Retina (tissue), 1 donor: ENCODE data around the gene TTC24.
"Not testable (repeated sequence)": the region's sequence is repeated elsewhere in the genome, so short reads cannot be mapped to it uniquely, and the experiment has no call there.

ENCODE experiments used
- DNase-seq: peaks from one replicate; pipeline ENCODE4 v3.0.0-alpha.2; 2016

TTC24 gene

GRCh38 chr1:156589546-156589945, 10.0 kb downstream of the TTC24 start:
- no peak for DNase-seq

GRCh38 chr1:156590326-156591180, 11.0 kb downstream of the TTC24 start:
- DNase-seq = no peak

GRCh38 chr1:156591181-156591431, 11.6 kb downstream of the TTC24 start:
- DNase-seq = no peak

- peak; percentile 84 for DNase-seq
Measured at GRCh38 chr1:156591432-156592157, 12.1 kb downstream of the TTC24 start, which contains the start of gene NAXE. NAXE (plus strand) TSS chr1:156591776; CDS start chr1:156591805, 29 bp downstream.

- no peak for DNase-seq
Measured at GRCh38 chr1:156592158-156592909, 12.8 kb downstream of the TTC24 start.

GRCh38 chr1:156592910-156593660, 13.6 kb downstream of the TTC24 start:
- no peak for DNase-seq

GRCh38 chr1:156593661-156593989, 14.1 kb downstream of the TTC24 start:
- DNase-seq = no peak

- DNase-seq = no peak
Measured at GRCh38 chr1:156594190-156594589, 14.7 kb downstream of the TTC24 start.

- DNase-seq = no peak
Measured at GRCh38 chr1:156595016-156595415, 15.5 kb downstream of the TTC24 start.

GRCh38 chr1:156596426-156596825, 16.9 kb downstream of the TTC24 start:
- DNase-seq = no peak

- DNase-seq = no peak
Measured at GRCh38 chr1:156598125-156598524, 18.6 kb downstream of the TTC24 start.

- no peak for DNase-seq
Measured at GRCh38 chr1:156598731-156599432, 19.4 kb downstream of the TTC24 start.

- no peak for DNase-seq
Measured at GRCh38 chr1:156599811-156600210, 20.3 kb downstream of the TTC24 start.

- no peak for DNase-seq
Measured at GRCh38 chr1:156600733-156601121, 21.2 kb downstream of the TTC24 start.

- peak; percentile 93 for DNase-seq
Measured at GRCh38 chr1:156601122-156601830, 21.8 kb downstream of the TTC24 start, which contains the start of gene GPATCH4. GPATCH4 (minus strand) TSS chr1:156601479.

- DNase-seq = no peak
Measured at GRCh38 chr1:156601892-156602291, 22.4 kb downstream of the TTC24 start.

GRCh38 chr1:156602557-156602993, 23.1 kb downstream of the TTC24 start:
- DNase-seq = no peak

GRCh38 chr1:156607344-156607743, 27.8 kb downstream of the TTC24 start:
- not testable (repeated sequence) for DNase-seq

- peak; percentile 47 for DNase-seq
Measured at GRCh38 chr1:156608036-156608674, 28.6 kb downstream of the TTC24 start.

- DNase-seq = peak; percentile 47
Measured at GRCh38 chr1:156608981-156609380, 29.5 kb downstream of the TTC24 start.

- DNase-seq = not testable (repeated sequence)
Measured at GRCh38 chr1:156610072-156610471, 30.5 kb downstream of the TTC24 start.
